ENCODE data around the gene SGTA.

The SGTA gene

DNA sequence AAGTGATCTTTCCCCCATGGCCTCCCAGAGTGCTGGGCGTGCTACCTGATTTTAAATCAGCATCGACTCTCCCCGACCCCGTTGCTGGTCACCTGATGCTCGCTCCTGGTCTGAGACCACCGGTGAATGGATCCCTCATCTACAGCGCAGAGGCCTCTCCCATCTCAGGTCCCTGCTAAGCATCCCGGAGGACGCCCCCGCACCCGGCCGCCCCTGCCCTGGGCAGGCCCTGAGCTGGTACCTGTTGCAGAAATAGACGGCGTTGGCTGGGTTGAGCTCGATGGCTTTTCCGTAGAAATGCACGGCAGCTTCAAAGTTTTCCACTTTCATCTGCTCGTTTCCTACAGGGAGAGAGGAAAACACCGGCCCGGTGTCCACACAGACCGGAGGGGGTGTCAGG, 18.1 kb downstream of the SGTA start:
- H3K4me1 ChIP-seq (ENCODE audit: insufficient read depth, low read length, poor library complexity, severe bottlenecking) = no peaks in the 10 kb centered on the region
- H3F3A ChIP-seq (ENCODE audit: low read depth) = no peaks in the 10 kb centered on the region
- no peaks in the 10 kb centered on the region for H3K9me3 ChIP-seq (ENCODE audit: insufficient read depth, low read depth, low read length)
- no peak overlapping the region for H3K4me3 ChIP-seq (ENCODE audit: low read length, poor library complexity, severe bottlenecking)
- no peaks in the 10 kb centered on the region for H3K9me2 ChIP-seq (replicated peaks; ENCODE audit: low read depth, low read length)
- H4K20me1 ChIP-seq (ENCODE audit: insufficient read depth, low read length, poor library complexity, severe bottlenecking) = peaks cover 11% of the 10 kb centered on the region
- peaks cover 76% of the 10 kb centered on the region; the same call in 1 of the 2 replicates for H3K36me3 ChIP-seq (ENCODE audit: insufficient read depth, low read length)
- no peak overlapping the region for H3K9ac ChIP-seq (ENCODE audit: low read depth, low read length, poor library complexity, severe bottlenecking)
- H3K79me2 ChIP-seq (ENCODE audit: insufficient read depth, low read length) = peaks cover 16% of the 10 kb centered on the region; the same call in 1 of the 2 replicates
- TF ChIP-seq EZH2phosphoT487 (IDR thresholded peaks at IDR 0.05; ENCODE audit: borderline replicate concordance) = no peak
- TF ChIP-seq, protein P1, sequence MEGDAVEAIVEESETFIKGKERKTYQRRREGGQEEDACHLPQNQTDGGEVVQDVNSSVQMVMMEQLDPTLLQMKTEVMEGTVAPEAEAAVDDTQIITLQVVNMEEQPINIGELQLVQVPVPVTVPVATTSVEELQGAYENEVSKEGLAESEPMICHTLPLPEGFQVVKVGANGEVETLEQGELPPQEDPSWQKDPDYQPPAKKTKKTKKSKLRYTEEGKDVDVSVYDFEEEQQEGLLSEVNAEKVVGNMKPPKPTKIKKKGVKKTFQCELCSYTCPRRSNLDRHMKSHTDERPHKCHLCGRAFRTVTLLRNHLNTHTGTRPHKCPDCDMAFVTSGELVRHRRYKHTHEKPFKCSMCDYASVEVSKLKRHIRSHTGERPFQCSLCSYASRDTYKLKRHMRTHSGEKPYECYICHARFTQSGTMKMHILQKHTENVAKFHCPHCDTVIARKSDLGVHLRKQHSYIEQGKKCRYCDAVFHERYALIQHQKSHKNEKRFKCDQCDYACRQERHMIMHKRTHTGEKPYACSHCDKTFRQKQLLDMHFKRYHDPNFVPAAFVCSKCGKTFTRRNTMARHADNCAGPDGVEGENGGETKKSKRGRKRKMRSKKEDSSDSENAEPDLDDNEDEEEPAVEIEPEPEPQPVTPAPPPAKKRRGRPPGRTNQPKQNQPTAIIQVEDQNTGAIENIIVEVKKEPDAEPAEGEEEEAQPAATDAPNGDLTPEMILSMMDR (conservative IDR thresholded peaks at IDR 0.05; ENCODE audit: low read length) = no peak
- H3K4me2 ChIP-seq (ENCODE audit: low read depth, low read length, poor library complexity, severe bottlenecking) = no peak overlapping the region
- no peaks in the 10 kb centered on the region for H3K27me3 ChIP-seq (ENCODE audit: insufficient read depth, low read length, poor library complexity, severe bottlenecking)
- no peak overlapping the region for H2AFZ ChIP-seq (ENCODE audit: low read length)

- peaks cover 75% of the 10 kb centered on the region for H3K36me3 ChIP-seq (ENCODE audit: insufficient read depth, low read length)
Measured at GRCh38 chr19:2763687-2764086, 19.4 kb downstream of the SGTA start.

DNA sequence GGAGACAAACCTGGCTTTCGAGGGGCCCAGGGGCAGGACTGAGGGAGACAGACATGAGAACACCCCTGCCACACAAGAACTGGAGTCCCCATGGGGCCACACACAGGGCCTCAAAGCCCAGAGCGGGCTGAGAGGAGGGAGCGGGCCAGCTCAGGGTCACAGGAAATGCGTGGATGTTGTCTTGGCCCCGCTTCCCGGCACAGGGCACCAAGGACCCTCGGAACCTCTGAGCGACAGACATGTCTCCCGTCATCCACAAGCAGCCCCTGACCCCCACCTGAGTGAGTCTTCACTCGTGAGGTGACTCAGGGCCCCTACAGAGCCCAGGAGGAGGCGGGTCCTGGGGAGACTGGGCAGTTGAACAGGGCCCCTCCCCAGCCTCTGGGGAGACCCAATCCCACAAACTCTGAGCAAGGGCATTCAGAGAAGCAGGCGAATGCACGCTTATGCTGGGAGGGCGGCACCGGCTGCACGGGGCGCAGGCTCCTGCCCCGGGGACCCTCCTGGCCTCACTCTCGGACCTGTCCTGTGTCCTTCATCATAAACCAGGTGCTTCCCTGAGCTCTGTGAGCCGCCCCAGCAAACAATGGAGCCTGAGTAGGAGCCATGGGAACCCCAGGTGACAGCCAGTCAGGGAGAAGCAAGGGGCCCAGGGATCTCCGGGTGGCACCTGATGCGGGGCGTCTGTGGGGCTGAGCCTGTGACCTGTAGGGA, 20.1 kb downstream of the SGTA start:
- Histone ChIP-seq H2AFZ (ENCODE audit: low read length) (no peak overlapping the region), H3K4me3 (ENCODE audit: low read length, poor library complexity, severe bottlenecking) (no peak overlapping the region), H4K20me1 (ENCODE audit: insufficient read depth, low read length, poor library complexity, severe bottlenecking) (peaks cover 3% of the 10 kb centered on the region), H3K9me3 (ENCODE audit: insufficient read depth, low read depth, low read length) (no peaks in the 10 kb centered on the region), H3K9me2 (replicated peaks; ENCODE audit: low read depth, low read length) (no peaks in the 10 kb centered on the region), H3K4me1 (ENCODE audit: insufficient read depth, low read length, poor library complexity, severe bottlenecking) (no peaks in the 10 kb centered on the region), H3K27me3 (ENCODE audit: insufficient read depth, low read length, poor library complexity, severe bottlenecking) (no peaks in the 10 kb centered on the region), H3K79me2 (ENCODE audit: insufficient read depth, low read length) (peaks cover 2% of the 10 kb centered on the region; the same call in 1 of the 2 replicates), H3K4me2 (ENCODE audit: low read depth, low read length, poor library complexity, severe bottlenecking) (no peak overlapping the region), H3K9ac (ENCODE audit: low read depth, low read length, poor library complexity, severe bottlenecking) (no peak overlapping the region), H3F3A (ENCODE audit: low read depth) (no peaks in the 10 kb centered on the region), H3K36me3 (ENCODE audit: insufficient read depth, low read length) (peaks cover 72% of the 10 kb centered on the region)
- TF ChIP-seq, protein P1 (conservative IDR thresholded peaks at IDR 0.05; ENCODE audit: low read length) = no peak
- no peak for TF ChIP-seq EZH2phosphoT487 (IDR thresholded peaks at IDR 0.05; ENCODE audit: borderline replicate concordance)

More at GRCh38 chr19:2763687-2764086, 19.4 kb downstream of the SGTA start:
- Histone ChIP-seq H3K4me2 (ENCODE audit: low read depth, low read length, poor library complexity, severe bottlenecking) (no peak overlapping the region), H3K4me1 (ENCODE audit: insufficient read depth, low read length, poor library complexity, severe bottlenecking) (no peaks in the 10 kb centered on the region), H3K9me3 (ENCODE audit: insufficient read depth, low read depth, low read length) (no peaks in the 10 kb centered on the region), H3K9ac (ENCODE audit: low read depth, low read length, poor library complexity, severe bottlenecking) (no peak overlapping the region), H3K27me3 (ENCODE audit: insufficient read depth, low read length, poor library complexity, severe bottlenecking) (no peaks in the 10 kb centered on the region), H3K9me2 (replicated peaks; ENCODE audit: low read depth, low read length) (no peaks in the 10 kb centered on the region), H4K20me1 (ENCODE audit: insufficient read depth, low read length, poor library complexity, severe bottlenecking) (peaks cover 4% of the 10 kb centered on the region), H3K4me3 (ENCODE audit: low read length, poor library complexity, severe bottlenecking) (no peak overlapping the region), H3K79me2 (ENCODE audit: insufficient read depth, low read length) (peaks cover 4% of the 10 kb centered on the region; the same call in 1 of the 2 replicates), H2AFZ (ENCODE audit: low read length) (no peak overlapping the region), H3F3A (ENCODE audit: low read depth) (no peaks in the 10 kb centered on the region)
- TF ChIP-seq, protein P1 (conservative IDR thresholded peaks at IDR 0.05; ENCODE audit: low read length) = no peak
- no peak for TF ChIP-seq EZH2phosphoT487 (IDR thresholded peaks at IDR 0.05; ENCODE audit: borderline replicate concordance)
